Measurements from ENCODE around the gene EEF2KMT.
"Not testable (repeated sequence)": the region's sequence is repeated elsewhere in the genome, so short reads cannot be mapped to it uniquely, and the experiment has no call there.

The EEF2KMT gene

GRCh38 chr16:5070431-5071186, 27.0 kb downstream of the EEF2KMT start:
- no peak for DNase-seq (ENCODE audit: low read depth in 2 of 2)

GRCh38 chr16:5069854-5070253, 27.7 kb downstream of the EEF2KMT start:
- no peak for DNase-seq (ENCODE audit: low read depth in 2 of 2)

- no peak for DNase-seq (ENCODE audit: low read depth in 2 of 2)
Measured at GRCh38 chr16:5069048-5069447, 28.5 kb downstream of the EEF2KMT start.

GRCh38 chr16:5066511-5066910, 31.1 kb downstream of the EEF2KMT start:
- DNase-seq (ENCODE audit: low read depth in 2 of 2), result no peak

- DNase-seq (ENCODE audit: low read depth in 2 of 2), result no peak
Measured at GRCh38 chr16:5065813-5066212, 31.8 kb downstream of the EEF2KMT start, which contains the start of gene C16orf89. TSS of gene C16orf89 (minus strand) at chr16:5065956. CDS start at chr16:5065908, 48 bp downstream.

- no peak for DNase-seq (ENCODE audit: low read depth in 2 of 2)
Measured at GRCh38 chr16:5065326-5065725, 32.3 kb downstream of the EEF2KMT start.

- no peak for DNase-seq (ENCODE audit: low read depth in 2 of 2)
Measured at GRCh38 chr16:5064915-5065314, 32.7 kb downstream of the EEF2KMT start.

- no peak for DNase-seq (ENCODE audit: low read depth in 2 of 2)
Measured at GRCh38 chr16:5062790-5063765, 34.5 kb downstream of the EEF2KMT start.

GRCh38 chr16:5062051-5062450, 35.5 kb downstream of the EEF2KMT start:
- no peak for DNase-seq (ENCODE audit: low read depth in 2 of 2)

- no peak for DNase-seq (ENCODE audit: low read depth in 2 of 2)
Measured at GRCh38 chr16:5060073-5060641, 37.4 kb downstream of the EEF2KMT start.

GRCh38 chr16:5059386-5060072, 38.1 kb downstream of the EEF2KMT start:
- no peak for DNase-seq (ENCODE audit: low read depth in 2 of 2)

GRCh38 chr16:5058476-5058875, 39.1 kb downstream of the EEF2KMT start:
- no peak for DNase-seq (ENCODE audit: low read depth in 2 of 2)

- peak in 1 of 2 donors; percentile 29 for DNase-seq (ENCODE audit: low read depth in 2 of 2)
Measured at GRCh38 chr16:5056352-5056751, 41.2 kb downstream of the EEF2KMT start.

GRCh38 chr16:5054876-5055865, 42.4 kb downstream of the EEF2KMT start:
- DNase-seq (ENCODE audit: low read depth in 2 of 2), result no peak

- no peak for DNase-seq (ENCODE audit: low read depth in 2 of 2)
Measured at GRCh38 chr16:5046914-5047313, 50.7 kb downstream of the EEF2KMT start.

- no peak for DNase-seq (ENCODE audit: low read depth in 2 of 2)
Measured at GRCh38 chr16:5045499-5046115, 52.0 kb downstream of the EEF2KMT start.

GRCh38 chr16:5044581-5044980, 53.0 kb downstream of the EEF2KMT start:
- DNase-seq (ENCODE audit: low read depth in 2 of 2), result not testable (repeated sequence)

- DNase-seq (ENCODE audit: low read depth in 2 of 2), result no peak
Measured at GRCh38 chr16:5044011-5044540, 53.5 kb downstream of the EEF2KMT start.

GRCh38 chr16:5042574-5043171, 54.9 kb downstream of the EEF2KMT start:
- DNase-seq (ENCODE audit: low read depth in 2 of 2), result no peak

Measured in activated CD4-positive, alpha-beta T cell treated with anti-CD3 and anti-CD28 coated beads for 24 hours (primary cell).